ENCODE measurements around the gene YTHDF2. TPM values are rescaled to one million over a fixed set of nuclear protein-coding genes. Genes with fewer than 3 reads are reported as not detected.
"Not testable (repeated sequence)": the region's sequence is repeated elsewhere in the genome, so short reads cannot be mapped to it uniquely, and the experiment has no call there.

Gene YTHDF2
- total RNA-seq (2014; rRNA removed; shearing (Covaris generic)): 59.5 and 63.3 TPM in 2 replicates
- 70.7 and 105 TPM in 2 replicates for polyA plus RNA-seq (2015; cell fraction: cytosol; rRNA removed)
- polyA plus RNA-seq (2015; cell fraction: nucleus; rRNA removed): 84.0 and 87.4 TPM in 2 replicates

DNA sequence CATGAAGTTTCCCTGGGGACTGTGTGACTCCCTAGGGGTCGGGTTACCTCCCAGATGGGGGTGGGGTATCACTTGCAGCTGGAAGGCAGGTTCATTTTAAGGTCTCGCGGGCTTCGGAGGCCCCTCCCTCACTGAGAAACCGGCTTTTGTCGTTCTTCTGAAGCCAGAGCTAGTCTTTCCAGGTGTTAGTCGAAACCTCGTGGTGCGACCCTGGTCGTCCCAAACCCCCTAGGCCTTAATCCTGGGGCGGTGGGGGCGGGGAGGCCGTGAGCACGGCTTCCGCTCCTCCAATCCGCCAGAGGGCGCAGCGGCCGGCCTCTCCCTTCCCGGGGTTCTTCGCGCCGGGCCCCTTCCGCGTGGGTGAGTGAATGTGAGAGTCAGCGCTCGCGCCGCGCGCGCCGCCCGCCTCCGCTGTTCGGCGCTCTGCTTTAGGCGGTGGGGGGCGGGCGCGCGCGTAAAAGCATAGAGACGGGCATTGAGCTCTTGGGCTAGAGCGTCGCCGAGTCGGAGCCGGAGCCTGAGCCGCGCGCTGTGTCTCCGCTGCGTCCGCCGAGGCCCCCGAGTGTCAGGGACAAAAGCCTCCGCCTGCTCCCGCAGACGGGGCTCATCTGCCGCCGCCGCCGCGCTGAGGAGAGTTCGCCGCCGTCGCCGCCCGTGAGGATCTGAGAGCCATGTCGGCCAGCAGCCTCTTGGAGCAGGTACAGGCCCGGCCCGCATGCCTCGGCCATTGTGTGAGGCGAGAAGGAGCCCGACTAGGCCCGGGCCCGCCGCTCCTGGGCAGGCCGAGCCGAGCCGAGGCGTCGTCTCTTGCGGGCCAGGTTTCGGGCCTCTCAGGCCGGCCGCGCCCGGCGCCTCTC lies at the start of gene YTHDF2:
Gene YTHDF2, plus strand, starts transcription at position 491 of the 857 bp plus-strand sequence. Its CDS starts 181 bp downstream, at position 672.
- DNase-seq (ENCODE audit: low read depth, low spot score): peak; percentile 93
- in situ Hi-C loops (cut with HindIII; ENCODE audit: low pct_unique_long_range_greater_than_20kb, low sequenced_read_pairs): no loop called here

DNA sequence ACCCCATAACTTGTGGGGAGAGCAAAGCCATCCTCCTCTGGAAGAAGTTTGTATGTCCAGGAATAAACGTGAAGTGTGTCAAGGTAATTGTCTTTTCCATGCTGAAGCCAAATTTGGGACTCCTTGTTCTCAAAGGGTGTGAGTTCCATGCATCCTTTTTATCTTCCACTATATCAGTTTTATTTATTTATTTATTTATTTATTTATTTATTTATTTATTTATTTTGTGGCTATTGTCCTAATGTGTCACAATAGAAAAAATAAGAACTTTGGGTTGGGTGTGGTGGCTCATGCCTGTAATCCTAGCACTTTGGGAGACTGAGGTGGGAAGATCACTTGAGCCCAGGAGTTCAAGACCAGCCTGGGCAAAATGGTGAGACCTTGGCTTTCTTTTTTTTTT lies 45.1 kb upstream of the YTHDF2 start:
- DNase-seq (ENCODE audit: low read depth, low spot score); in situ Hi-C loops (cut with HindIII; ENCODE audit: low pct_unique_long_range_greater_than_20kb, low sequenced_read_pairs): not testable (repeated sequence)

DNA sequence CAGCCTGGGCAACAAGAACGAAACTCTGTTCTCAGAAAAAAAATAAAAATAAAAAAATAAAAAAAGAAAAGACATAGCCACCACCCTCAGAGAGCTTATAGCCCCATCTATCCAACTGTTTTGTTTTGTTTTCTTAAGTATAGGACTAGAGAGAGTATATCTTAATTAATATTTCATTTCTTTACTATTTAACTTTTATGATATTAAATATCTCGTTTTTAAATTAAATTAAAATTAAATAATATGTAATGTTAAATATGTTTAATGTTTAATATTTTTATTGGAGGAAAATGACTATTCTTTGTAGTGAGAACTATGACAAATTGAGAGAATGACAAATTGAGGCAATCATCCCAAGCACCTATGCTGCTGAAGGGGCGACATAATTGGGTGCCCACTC lies 33.1 kb upstream of the YTHDF2 start:
- in situ Hi-C loops (cut with HindIII; ENCODE audit: low pct_unique_long_range_greater_than_20kb, low sequenced_read_pairs): no loop called here

DNA sequence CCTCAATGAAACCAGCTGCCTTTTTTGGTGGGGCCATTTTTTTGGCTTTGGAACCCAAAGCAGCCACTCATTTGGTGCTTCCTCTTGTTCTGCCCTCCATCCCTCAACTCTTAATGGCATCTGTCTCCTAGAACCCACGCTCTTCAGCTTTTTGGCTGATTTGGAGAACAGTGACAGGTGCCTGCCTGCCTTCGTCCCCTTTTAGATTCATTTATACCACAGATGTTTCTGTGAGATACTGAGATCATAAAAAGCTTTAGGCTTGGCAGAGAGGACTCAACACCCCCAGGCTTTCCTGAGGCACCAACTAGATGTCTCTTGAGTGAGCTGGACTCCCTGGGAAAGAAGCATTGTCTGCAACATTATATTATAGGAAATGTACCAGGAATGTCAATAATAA lies 20.4 kb upstream of the YTHDF2 start:
- no peak for DNase-seq (ENCODE audit: low read depth, low spot score)
- in situ Hi-C loops (cut with HindIII; ENCODE audit: low pct_unique_long_range_greater_than_20kb, low sequenced_read_pairs): no loop called here

More for the DNA sequence above, 33.1 kb upstream of the YTHDF2 start:
- no peak for DNase-seq (ENCODE audit: low read depth, low spot score)

DNA sequence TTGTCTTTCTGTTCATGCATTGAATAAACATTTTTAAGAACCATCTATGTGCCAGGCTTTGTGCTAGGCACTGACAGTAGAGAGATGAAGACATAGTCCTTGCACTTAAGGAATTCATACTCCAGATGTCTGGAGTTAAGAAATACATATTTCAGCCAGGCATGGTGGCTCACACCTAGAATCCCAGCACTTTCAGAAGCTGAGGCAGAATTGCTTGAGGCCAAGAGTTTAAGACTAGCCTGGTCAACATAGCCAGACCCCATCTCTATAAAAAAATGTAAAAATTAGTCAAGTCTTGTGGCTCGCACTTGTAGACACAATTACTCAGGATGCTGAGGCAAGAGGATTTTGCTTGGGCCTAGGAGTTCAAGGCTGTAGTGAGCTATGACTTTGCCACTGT lies 18.6 kb upstream of the YTHDF2 start:
- in situ Hi-C loops (cut with HindIII; ENCODE audit: low pct_unique_long_range_greater_than_20kb, low sequenced_read_pairs): no loop called here
- no peak for DNase-seq (ENCODE audit: low read depth, low spot score)

GRCh38 chr1:28718586-28719331 lies 18.0 kb upstream of the YTHDF2 start:
- DNase-seq (ENCODE audit: low read depth, low spot score): no peak
- in situ Hi-C loops (cut with HindIII; ENCODE audit: low pct_unique_long_range_greater_than_20kb, low sequenced_read_pairs): no loop called here

GRCh38 chr1:28719332-28719619 lies 17.5 kb upstream of the YTHDF2 start:
- in situ Hi-C loops (cut with HindIII; ENCODE audit: low pct_unique_long_range_greater_than_20kb, low sequenced_read_pairs): no loop called here
- peak; percentile 8 for DNase-seq (ENCODE audit: low read depth, low spot score)

DNA sequence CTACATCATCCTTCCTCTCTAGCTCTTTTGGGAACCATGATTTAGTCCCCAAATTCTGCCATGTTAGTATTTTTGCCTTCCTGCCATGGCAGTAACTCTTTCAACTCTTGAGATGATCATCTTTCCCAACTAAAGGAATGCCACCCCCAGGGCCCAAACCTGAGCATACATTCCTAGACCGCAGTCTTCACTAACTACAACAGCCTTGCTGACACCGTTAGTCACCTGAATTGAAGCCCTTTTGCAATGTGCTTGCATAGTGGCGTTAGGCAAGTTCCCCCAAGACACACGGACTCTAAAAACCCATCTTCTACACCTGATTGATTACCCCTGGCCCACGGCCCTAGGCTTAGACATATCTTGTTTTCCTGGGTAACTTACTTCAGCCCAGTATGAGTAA lies 16.4 kb upstream of the YTHDF2 start:
- no peak for DNase-seq (ENCODE audit: low read depth, low spot score)
- in situ Hi-C loops (cut with HindIII; ENCODE audit: low pct_unique_long_range_greater_than_20kb, low sequenced_read_pairs): no loop called here

DNA sequence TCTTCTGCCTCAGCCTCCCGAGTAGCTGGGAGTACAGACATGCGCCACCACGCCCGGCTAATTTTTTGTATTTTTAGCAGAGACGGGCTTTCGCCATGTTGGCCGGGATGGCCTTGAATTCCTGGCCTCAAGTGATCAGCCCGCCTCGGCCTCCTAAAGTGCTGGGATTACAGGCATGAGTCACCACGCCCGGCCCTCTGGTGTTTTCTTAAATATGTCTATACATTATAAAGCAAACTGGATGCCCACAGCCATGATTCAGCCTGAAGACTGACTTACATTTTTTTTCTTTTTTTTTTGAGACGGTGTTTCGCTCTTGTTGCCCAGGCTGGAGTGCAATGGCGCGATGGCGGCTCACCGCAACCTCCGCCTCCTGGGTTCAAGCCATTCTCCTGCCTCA lies 14.8 kb upstream of the YTHDF2 start:
- DNase-seq (ENCODE audit: low read depth, low spot score); in situ Hi-C loops (cut with HindIII; ENCODE audit: low pct_unique_long_range_greater_than_20kb, low sequenced_read_pairs): not testable (repeated sequence)

- DNase-seq (ENCODE audit: low read depth, low spot score); in situ Hi-C loops (cut with HindIII; ENCODE audit: low pct_unique_long_range_greater_than_20kb, low sequenced_read_pairs): not testable (repeated sequence)
Measured at GRCh38 chr1:28725365-28725764, 11.4 kb upstream of the YTHDF2 start.

GRCh38 chr1:28735961-28736449 lies 735 bp upstream of the YTHDF2 start:
- in situ Hi-C loops (cut with HindIII; ENCODE audit: low pct_unique_long_range_greater_than_20kb, low sequenced_read_pairs): no loop called here
- DNase-seq (ENCODE audit: low read depth, low spot score): no peak

- in situ Hi-C loops (cut with HindIII; ENCODE audit: low pct_unique_long_range_greater_than_20kb, low sequenced_read_pairs): no loop called here
- DNase-seq (ENCODE audit: low read depth, low spot score): peak; percentile 92
Measured at GRCh38 chr1:28737307-28738132, 780 bp downstream of the YTHDF2 start.

- DNase-seq (ENCODE audit: low read depth, low spot score): no peak
- in situ Hi-C loops (cut with HindIII; ENCODE audit: low pct_unique_long_range_greater_than_20kb, low sequenced_read_pairs): no loop called here
Measured at GRCh38 chr1:28740118-28740517, 3.4 kb downstream of the YTHDF2 start.

DNA sequence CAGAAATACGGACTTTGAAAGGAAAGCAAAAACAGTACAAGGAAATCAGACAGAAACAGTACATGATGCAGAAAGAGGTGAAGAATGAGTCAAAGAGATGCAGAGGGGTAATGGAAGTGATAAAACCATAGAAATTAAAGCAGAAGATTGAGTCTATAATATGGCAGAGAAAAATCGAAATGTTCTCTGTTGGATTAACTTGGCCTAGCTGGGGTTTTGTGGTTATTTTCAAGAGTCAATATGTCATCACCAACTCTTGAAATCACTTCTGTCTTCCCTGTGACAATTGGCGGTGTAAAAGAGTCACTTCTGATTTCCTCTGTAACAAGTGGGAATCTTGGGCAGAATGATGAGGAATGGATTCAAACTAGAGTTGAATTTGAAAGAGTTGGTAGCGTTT lies 7.4 kb downstream of the YTHDF2 start:
- in situ Hi-C loops (cut with HindIII; ENCODE audit: low pct_unique_long_range_greater_than_20kb, low sequenced_read_pairs): no loop called here
- DNase-seq (ENCODE audit: low read depth, low spot score): no peak

GRCh38 chr1:28745653-28746173 lies 9.0 kb downstream of the YTHDF2 start:
- in situ Hi-C loops (cut with HindIII; ENCODE audit: low pct_unique_long_range_greater_than_20kb, low sequenced_read_pairs): no loop called here
- DNase-seq (ENCODE audit: low read depth, low spot score): no peak

DNA sequence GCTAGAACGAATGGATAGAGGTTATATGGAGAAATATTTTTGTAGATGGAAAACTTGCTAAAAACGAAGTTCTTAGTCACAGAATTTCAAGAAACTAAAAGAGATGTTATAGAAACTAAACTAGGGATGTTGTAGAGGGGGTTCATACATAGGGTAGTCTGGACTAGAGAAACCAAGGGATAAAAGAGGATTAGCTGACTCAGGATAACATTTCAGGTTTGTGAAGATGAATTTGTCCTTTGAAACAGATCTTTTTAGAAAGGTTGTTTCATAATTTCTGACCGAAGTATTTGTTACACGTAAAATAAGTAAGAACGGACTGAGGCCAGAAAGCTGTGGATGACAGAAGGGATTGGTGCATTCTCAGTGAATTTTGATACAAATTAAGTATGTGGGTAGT lies 13.6 kb downstream of the YTHDF2 start:
- in situ Hi-C loops (cut with HindIII; ENCODE audit: low pct_unique_long_range_greater_than_20kb, low sequenced_read_pairs): no loop called here
- DNase-seq (ENCODE audit: low read depth, low spot score): no peak

GRCh38 chr1:28750771-28751294 lies 14.1 kb downstream of the YTHDF2 start:
- in situ Hi-C loops (cut with HindIII; ENCODE audit: low pct_unique_long_range_greater_than_20kb, low sequenced_read_pairs); DNase-seq (ENCODE audit: low read depth, low spot score): not testable (repeated sequence)
